Right lobe of liver (tissue), 6 donors: ENCODE data around the gene SLC25A51. TPM values are rescaled to one million over a fixed set of nuclear protein-coding genes. Genes with fewer than 3 reads are reported as not detected.
A peak's percentile ranks its signal among the peaks of the same experiment; 100 is the strongest.

Experiments used
- ATAC-seq, 4 donors: fragments of 200-7000 bp; cut with Tn5 transposase; one replicate each; pipeline ENCODE4 v1.9.1; 2020; ENCODE audit warnings: mild to moderate bottlenecking in 4 of 4, moderate library complexity in 4 of 4
- DNase-seq, 3 donors: peaks; one replicate each; pipeline ENCODE4 v3.0.0-alpha.2; 2020
- H3K27ac ChIP-seq, 3 donors: fragments of 200-600 bp; one replicate each; pipeline ENCODE4 v1.8.0; 2022
- H3K27me3 ChIP-seq, 2 donors: fragments of 200-600 bp; one replicate each; pipeline ENCODE4 v1.8.0; 2022
- H3K36me3 ChIP-seq, 4 donors: fragments of 200-600 bp; sonication (generic) in 1 of 4; one replicate each; pipeline versions ENCODE4 v1.5.1 to v1.8.0; 2017 to 2022; ENCODE audit warnings: control low read depth in 1 of 4
- H3K4me1 ChIP-seq, 4 donors: fragments of 200-600 bp; sonication (generic) in 1 of 4; one replicate each; pipeline versions ENCODE4 v1.5.1 to v1.8.0; 2017 to 2022; ENCODE audit warnings: control low read depth in 1 of 4
- H3K4me3 ChIP-seq, 3 donors: fragments of 200-600 bp; one replicate each; pipeline ENCODE4 v1.8.0; 2022
- H3K9me3 ChIP-seq, 4 donors: fragments of 200-600 bp; sonication (generic) in 1 of 4; one replicate each; pipeline versions ENCODE4 v1.5.1 to v1.8.0; 2017 to 2022; ENCODE audit warnings: control low read depth in 1 of 4
- CTCF ChIP-seq, 4 donors: fragments of 200-600 bp in 3 of 4; fragments of 450-650 bp in 1 of 4; IDR thresholded peaks; one replicate each; pipeline versions ENCODE4 v1.5.1 to v1.8.0; 2016 to 2022; ENCODE audit warnings: antibody characterized with exemption in 4 of 4, mild to moderate bottlenecking in 2 of 4
- POLR2A ChIP-seq: fragments of 450-650 bp; IDR thresholded peaks from one replicate; pipeline ENCODE4 v1.6.1; 2017; ENCODE audit warnings: antibody characterized with exemption, mild to moderate bottlenecking
- WGBS: methylation state at CpG from one replicate; pipeline ENCODE4 v1.1.6; 2018; ENCODE audit warnings: low coverage, low lambda C conversion rate; ENCODE audit not compliant: insufficient coverage; ENCODE audit errors: missing lambda C conversion rate; 5-methylcytosine and 5-hydroxymethylcytosine counted together
- intact Hi-C, 2 donors: fragments of 100-400 bp; cut with DNase I; formaldehyde crosslinking; loops; one replicate each; pipeline versions ENCODE4 v1.11.2 to v1.14.1; 2022
- total RNA-seq, 6 experiments: library from RNA; depleted of rRNA in 2 of 6; stranded (reverse); fragments of >200 nt in 2 of 6; fragmentation: NEBNext Ultra II Directional in 3 of 6; extraction: Animal tissue kit (Norgen Biotek cat#: 25700) in 3 of 6; gene quantifications; one replicate each; pipeline versions ENCODE4 v1.1.0 to v1.2.4, GENCODE V29; 2016 to 2023
- donor health status: DM: no; HTN: yes; CAD: no.
- donor health status: DM: no; HTN: no; CAD: no.
- donor health status: DM: no; HTN: no; CAD: no.
- donor health status: DM: no; HTN: yes; CAD: no.
- donor health status: DM: no; HTN: yes; CAD: no.

SLC25A51 gene
- total RNA-seq, 6 experiments from 2014 or later, result 5.4 to 10.1 (median 7.9) TPM

GRCh38 chr9:37935096-37935495 is 31.2 kb upstream of the SLC25A51 start:
- Histone ChIP-seq H3K27ac (no peak overlapping the region), H3K9me3 (no peaks in the 10 kb centered on the region), H3K4me1 (peaks cover 0 to 4% (median 0%) of the 10 kb centered on the region in 4 donors), H3K27me3 (no peaks in the 10 kb centered on the region), H3K4me3 (no peak overlapping the region), H3K36me3 (peaks cover 0 to 9% (median 1%) of the 10 kb centered on the region in 4 donors)
- intact Hi-C loops, result no loop called here
- TF ChIP-seq CTCF (IDR thresholded peaks at IDR 0.05), result no peak
- ATAC-seq (no peak), DNase-seq (no peak)
- 89% methylated on average over 8 of the region's 14 CpGs for WGBS

- Histone ChIP-seq H3K36me3 (peaks cover 0 to 5% (median 1%) of the 10 kb centered on the region in 4 donors), H3K4me1 (peaks cover 0 to 14% (median 7%) of the 10 kb centered on the region in 4 donors), H3K4me3 (no peak overlapping the region), H3K27ac (no peak overlapping the region), H3K27me3 (no peaks in the 10 kb centered on the region), H3K9me3 (no peaks in the 10 kb centered on the region)
- 94% methylated on average over 5 of the region's 5 CpGs for WGBS
- TF ChIP-seq CTCF (IDR thresholded peaks at IDR 0.05) (no peak), POLR2A (no peak)
- DNase-seq (no peak), ATAC-seq (no peak)
- intact Hi-C loops, result no loop called here
Observed at GRCh38 chr9:37931592-37931991, 27.7 kb upstream of the SLC25A51 start.

- ATAC-seq (peak in 2 of 4 donors; percentile 9), DNase-seq (no peak)
- Histone ChIP-seq H3K27ac (no peak overlapping the region), H3K36me3 (peaks cover 0 to 5% (median 1%) of the 10 kb centered on the region in 4 donors), H3K9me3 (no peaks in the 10 kb centered on the region), H3K27me3 (no peaks in the 10 kb centered on the region), H3K4me3 (no peak overlapping the region), H3K4me1 (peaks cover 0 to 14% (median 7%) of the 10 kb centered on the region in 4 donors)
- intact Hi-C loops, result loop anchor here (10.0 kb wide), 2 partner anchors 85 to 425 kb away; no protein-coding TSS in a partner anchor
- TF ChIP-seq POLR2A (no peak), CTCF (IDR thresholded peaks at IDR 0.05) (no peak)
- WGBS, result 58% methylated on average over 2 of the region's 11 CpGs
Observed at GRCh38 chr9:37929441-37929895, 25.5 kb upstream of the SLC25A51 start.

GRCh38 chr9:37928552-37929430 is 24.9 kb upstream of the SLC25A51 start:
- WGBS, result 83% methylated on average over 2 of the region's 20 CpGs
- peak overlapping the region in 1 of 3 donors; percentile 30 for H3K27ac ChIP-seq
- peaks cover 0 to 5% (median 1%) of the 10 kb centered on the region in 4 donors for H3K36me3 ChIP-seq
- H3K4me3 ChIP-seq, result no peak overlapping the region
- ATAC-seq, result peak in 1 of 4 donors; percentile 11
- no peaks in the 10 kb centered on the region for H3K27me3 ChIP-seq
- intact Hi-C loops, result loop anchor here (10.0 kb wide), 2 partner anchors 86 to 426 kb away; no protein-coding TSS in a partner anchor
- DNase-seq, result no peak
- no peaks in the 10 kb centered on the region for H3K9me3 ChIP-seq
- TF ChIP-seq CTCF (IDR thresholded peaks at IDR 0.05), result no peak
- H3K4me1 ChIP-seq, result peaks cover 0 to 14% (median 7%) of the 10 kb centered on the region in 4 donors
